HG02870 (cell line): Measurements from ENCODE around the gene EVI5.

Source experiments
- ATAC-seq: cut with Tn5 transposase; IDR thresholded peaks from one replicate; pipeline ENCODE4 v1.9.1; 2021; ENCODE audit warnings: mild to moderate bottlenecking, moderate library complexity; ENCODE audit not compliant: unreplicated experiment

The EVI5 gene

DNA sequence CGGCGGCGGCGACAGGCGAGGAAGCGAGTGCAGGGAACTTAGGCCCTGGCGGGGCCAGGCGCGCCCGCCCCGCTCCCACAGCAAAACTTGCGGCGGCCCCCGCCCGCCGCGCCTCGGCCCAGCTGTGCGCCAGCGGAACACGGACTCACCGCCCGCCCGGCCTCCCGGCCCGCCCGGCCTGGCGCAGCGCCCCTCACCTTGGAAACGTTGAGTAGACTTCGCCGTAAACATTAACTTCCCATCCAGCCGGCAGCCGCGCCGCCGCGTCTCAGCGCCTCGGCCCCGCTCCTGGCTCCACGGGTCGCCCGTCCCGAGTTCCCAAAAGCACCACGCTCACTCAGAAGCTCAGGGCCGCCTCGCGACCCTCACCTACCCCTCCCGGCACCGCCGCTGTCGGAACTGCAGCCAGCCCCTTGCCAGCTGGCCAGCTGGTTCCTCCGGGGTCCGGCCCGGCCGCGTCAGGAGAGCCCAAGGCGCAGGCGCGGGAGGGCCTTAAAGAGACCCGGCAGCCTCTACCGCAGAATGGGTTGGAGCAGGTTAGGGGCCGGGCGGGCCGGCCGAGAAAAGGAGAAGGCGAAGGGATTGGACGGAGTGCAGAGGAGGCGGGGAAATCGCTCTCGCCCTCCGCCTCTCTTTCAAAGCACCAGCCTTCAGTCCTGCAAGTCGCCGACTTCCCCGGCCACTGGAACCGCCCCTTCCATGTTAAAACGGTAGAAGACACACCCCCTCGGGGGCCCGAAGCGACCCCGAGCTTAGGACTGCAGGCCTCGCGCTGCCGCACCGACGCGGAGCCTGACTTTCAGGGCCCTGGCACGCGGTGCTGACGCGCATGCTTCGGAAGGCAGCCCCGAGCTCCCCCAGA is at the start of gene EVI5:
TSS of gene EVI5 (minus strand) at position 470 of the 862 bp plus-strand sequence. CDS start 48,562 bp downstream, outside the sequence.
- peak; percentile 95 for ATAC-seq

DNA sequence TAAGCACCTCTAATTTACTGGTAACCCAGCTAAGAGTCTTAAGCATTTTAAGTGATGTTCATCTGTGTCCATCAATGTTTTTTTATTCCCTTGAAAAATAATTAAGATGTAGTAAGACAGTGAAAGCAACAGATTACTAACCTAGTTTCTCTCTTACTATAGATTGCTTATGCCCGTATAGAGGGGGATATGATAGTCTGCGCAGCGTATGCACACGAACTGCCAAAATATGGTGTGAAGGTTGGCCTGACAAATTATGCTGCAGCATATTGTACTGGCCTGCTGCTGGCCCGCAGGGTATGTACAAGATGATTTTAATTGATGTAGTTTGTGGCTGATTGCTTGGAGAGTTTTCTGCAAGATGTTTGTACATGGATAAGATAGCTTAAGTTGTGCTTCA is 49.7 kb upstream of the EVI5 start:
- no peak for ATAC-seq

DNA sequence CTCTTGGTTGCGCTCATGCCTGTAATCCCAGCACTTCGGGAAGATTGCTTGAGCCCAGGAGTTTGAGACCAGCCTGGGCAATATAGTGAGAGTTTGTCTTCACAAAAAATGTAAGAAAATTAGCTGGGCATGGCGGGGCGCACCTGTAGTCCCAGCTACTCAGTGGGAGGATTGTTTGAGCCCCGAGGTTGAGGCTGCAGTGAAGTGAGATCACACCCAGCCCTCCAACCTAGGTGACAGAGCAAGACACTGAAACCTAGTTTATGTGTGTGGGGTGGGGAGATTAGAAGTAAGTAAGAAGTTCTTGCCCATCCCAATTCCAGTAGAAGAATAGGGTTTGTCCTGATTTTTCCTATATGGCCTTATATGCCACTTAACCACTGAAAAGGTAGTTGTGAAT is 48.9 kb upstream of the EVI5 start:
- no peak for ATAC-seq

DNA sequence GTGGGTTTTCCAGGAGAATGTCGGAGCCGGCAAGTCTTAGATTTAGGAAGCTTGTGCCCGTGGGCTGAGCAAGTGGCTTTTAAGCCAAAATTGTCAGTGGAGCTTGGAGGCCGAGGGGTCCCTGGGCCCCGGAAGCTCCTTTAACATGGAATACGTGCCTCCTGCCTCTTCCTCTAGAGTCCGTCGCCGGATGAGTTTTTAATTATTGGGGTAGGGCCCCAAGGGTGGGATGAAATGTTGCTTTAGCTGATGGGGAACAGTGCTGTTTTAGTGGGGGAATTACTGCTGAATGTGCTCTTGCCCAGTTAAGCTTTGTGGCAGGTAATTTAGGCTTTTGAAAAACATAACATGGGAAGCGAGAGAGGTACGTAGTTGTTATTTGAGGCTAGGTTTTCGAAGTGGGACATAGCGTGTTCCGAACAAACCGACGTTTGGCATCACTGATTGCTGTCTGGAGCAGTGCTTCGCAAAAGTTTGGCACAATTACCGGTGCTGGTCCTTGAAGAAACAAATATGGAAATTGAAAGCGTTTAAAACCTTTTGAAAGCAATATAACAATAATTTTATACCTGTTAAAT is 47.7 kb upstream of the EVI5 start:
- ATAC-seq: no peak

DNA sequence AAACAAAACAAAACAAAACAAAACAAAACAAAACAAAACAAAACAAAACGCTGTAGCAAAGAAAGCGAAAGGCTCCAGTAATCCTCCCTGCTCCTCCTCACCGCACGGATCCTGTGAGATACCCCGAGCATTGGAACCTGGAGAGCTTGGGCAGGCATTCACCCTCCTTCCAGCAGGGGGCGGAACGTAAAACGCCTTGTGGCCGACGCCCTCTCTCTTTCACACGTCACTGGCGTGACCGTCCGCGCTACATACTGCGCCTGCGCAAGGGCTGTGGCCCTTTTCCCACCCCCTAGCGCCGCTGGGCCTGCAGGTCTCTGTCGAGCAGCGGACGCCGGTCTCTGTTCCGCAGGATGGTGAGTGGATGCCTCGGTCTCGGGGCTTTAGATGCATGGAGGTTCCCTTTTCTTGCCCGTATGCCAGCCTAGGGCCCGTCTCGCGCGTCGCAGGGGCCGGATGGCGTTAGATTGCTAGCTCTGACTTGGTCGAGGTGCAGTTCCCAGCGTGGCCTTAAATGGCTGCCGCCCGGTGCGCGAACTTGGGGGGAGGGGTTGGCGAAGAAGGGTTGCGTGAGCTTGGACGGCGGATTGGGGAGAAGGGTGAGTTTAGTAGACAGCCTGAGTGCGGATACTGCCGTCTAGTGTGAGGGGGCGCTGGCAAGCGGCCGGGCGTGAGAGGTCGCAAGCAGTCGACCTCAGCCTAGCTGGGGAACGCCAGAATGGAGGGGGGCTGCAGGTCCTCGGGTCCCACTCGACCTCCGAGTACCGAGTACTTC is 47.0 kb upstream of the EVI5 start, which contains the start of gene RPL5:
TSS of gene RPL5 (plus strand) at position 279 of the 775 bp plus-strand sequence. CDS start at position 354, 75 bp downstream.
- peak; percentile 87 for ATAC-seq

DNA sequence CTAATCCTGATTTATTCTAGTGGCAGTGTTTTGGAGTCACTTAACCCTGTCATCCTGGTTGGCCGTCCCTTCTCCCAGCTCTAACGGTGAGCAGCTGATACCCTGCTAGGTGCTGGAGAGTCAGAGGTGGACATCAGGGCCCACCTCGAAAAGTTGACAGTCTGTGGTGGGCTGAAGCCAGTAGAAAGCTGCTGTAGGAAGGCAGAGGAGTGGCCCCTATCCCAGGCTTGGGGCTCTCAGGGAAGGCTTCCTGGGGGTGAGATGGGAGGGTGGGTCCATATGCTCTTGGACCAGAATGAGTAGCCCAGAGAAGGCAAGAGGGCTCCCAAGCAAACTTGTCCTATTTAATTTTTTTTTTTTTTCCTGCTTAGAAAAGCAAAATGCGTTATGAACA is 46.5 kb upstream of the EVI5 start:
- ATAC-seq: no peak

DNA sequence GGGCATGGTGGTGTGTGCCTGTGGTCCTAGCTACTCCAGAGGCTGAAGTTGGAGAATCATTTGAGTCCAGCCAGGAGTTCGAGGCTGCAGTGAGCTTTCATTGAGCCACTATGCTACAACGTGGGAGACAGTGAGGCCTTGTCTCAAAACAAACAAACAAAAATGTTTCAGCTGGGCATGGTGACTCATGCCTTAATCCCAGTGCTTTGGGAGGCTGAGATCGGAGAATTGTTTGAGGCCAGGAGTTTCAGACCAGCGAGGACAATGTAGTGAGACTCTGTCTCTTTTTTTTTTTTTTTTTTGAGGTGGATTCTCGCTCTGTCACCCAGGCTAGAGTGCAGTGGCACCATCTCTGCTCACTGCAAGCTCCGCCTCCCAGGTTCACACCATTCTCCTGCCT is 41.9 kb upstream of the EVI5 start:
- no peak for ATAC-seq

DNA sequence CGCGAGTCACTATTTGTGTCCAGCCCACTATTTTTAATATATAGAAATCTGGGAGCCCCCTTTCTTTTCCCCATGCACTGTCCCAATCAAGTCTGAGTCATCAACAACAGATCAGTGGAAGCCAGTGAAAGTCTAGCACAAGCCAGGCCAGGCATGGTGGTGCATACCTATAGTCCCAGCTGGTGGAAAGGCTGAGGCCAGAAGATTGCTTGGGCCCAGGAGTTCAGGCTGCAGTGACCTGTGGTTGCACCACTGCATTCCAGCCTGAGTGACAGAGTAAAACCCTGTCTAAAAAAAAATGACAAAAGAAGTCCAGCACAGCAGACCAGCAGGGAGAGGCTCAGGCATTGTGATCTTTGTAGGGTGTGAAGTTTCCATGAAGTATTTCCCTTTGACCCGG is 38.0 kb upstream of the EVI5 start:
- no peak for ATAC-seq

DNA sequence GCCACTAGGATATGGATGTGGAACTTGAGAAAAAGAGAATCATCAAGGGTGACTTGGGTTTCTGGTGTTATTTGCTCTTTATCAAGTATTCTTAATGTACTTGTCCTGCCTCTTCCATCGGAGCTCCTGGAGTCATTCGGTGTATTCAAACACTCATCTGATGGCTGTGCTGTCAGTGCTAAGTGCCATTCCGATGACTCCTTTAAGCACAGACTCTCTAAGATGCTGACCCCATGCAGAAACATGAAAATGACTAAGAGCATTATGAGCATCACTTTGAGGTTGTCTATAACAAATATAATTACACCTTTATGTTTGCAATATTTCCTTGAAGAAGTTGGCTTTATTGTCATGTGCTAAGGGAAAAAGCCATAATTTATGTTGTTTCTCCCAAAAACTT is 35.6 kb upstream of the EVI5 start:
- no peak for ATAC-seq

DNA sequence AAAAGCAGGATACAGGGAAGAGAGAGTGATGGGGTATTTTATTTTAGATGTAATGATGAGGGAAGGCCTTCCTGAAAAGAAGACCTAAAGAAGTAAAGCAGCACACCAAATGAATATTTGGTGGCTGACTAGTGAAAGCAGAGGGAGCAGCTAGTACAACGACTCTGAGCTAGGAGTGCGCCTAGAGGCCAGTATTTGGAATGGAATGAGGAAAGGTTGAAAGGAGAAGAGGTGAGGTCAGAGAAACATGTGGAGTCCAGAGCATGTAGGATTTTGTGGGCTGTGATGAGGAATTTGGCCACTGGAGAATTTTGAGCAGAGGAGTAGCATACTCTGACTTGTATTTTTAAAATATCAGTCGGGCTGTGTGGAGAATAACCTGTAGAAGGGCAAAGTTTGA is 35.1 kb upstream of the EVI5 start:
- ATAC-seq: no peak

DNA sequence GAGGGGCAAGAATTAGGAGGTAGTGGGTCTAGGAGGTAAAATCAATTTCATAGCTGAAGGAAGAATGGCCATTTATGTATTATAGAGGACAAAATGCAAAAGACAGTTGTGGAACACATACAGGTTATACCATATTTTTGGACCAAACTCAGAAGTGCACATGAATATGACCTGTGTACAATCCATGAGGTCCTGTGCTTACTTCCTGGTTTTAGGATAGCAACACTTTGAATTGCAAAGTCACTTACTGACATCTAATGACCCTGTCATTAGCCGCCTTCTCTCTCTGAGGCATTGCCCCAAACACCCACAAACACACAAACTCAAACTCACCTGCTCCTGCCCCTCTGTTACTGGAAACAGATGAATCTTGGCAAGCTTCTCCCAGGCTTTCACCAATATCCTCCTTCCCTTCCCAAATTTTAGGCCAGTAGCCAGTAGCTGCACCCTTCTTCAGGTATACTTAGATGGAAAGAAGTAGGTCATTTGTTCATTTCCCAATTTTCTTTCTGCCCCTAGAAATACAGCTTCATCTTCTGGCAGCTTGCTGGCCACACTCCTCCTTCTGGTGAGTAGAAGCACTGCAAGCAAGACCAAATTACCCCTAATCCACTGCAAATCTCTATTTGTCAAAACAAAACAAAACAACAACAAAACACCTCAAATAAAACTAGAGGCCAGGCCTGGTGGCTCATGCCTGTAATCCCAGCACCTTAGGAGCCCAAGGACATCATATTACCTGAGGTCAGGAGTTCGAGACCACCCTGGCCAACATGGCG is 33.3 kb upstream of the EVI5 start:
- ATAC-seq: no peak

DNA sequence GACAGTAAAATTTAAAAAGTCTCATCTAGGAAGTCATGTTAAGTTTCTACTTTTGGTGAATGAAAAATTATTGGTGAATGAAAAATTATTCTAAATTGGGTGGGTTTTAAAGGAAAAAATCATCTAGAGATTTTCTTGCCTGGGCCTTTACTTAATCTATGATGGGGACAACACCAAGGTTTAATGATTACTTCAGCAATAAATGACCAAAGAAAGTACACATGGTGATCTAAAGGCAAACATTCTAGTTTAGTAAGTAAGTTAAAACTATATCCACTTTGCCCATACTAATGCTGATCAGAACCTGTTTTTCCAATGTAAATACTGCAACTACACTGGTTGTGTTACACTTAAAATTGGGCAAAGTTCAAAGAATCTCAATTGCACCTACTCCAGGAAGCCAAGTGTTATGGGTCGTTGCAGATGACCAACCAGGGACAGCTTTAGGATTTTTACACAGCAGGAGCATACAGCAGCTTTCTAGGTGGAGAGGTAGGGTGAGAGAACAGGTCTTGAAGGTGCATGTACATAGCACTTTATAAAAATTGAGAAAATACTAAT is 32.3 kb upstream of the EVI5 start:
- no peak for ATAC-seq

DNA sequence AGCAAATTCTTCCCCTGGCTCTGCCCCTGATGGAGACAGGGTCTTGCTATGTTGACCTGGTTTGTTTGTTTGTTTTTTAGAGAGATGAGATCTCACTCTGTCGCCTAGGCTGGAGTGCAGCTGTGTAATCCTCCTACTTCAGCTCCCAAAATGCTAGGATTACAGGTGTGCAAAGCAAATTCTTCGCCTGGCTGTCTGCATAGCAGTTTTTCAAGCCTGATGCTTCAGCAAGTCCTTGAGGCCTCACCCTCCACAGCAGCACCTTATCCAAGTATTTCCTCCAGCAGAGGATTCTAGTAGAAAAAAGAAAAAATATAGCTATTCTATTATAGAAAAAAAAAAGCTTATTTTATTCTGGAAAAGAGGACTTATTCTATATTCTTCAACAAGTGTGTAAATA is 31.8 kb upstream of the EVI5 start:
- ATAC-seq: no peak

DNA sequence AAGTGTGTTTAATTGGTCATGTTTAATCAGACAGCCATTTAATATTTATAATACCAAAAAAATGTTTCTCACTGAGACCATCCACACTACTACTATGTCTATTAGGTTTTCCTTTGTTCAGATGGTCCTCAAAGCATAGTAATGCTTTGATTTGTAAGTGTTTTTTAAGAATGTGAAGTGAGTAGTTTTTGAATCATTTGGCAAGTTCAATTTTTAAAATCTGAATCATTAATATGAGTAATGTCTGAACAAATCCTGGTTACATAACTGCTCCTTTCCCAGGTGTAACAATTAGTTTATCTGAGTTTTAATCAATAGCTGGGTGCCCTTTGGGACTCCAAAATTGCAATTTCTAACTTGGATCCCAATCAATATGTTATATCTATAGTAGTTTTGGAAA is 23.5 kb upstream of the EVI5 start:
- no peak for ATAC-seq

DNA sequence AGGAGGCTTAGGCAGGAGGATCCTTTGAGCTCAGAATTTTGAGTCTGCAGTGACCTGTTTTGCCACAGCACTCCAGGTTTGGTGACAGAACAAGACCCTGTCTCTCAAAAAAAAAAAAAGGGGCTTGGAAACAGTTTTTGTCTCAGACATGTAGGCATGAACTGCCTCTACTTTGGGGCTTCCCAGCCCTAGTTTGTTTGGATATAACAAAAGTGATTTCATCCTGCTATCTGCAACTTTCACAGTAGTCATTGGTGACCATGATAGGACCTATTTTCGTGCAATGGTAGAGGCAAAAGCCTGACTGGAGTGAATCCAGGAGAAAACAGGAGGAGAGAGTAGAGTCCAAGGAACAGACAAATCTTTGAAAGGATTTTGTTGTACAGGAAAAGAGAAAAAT is 20.3 kb upstream of the EVI5 start:
- no peak for ATAC-seq

DNA sequence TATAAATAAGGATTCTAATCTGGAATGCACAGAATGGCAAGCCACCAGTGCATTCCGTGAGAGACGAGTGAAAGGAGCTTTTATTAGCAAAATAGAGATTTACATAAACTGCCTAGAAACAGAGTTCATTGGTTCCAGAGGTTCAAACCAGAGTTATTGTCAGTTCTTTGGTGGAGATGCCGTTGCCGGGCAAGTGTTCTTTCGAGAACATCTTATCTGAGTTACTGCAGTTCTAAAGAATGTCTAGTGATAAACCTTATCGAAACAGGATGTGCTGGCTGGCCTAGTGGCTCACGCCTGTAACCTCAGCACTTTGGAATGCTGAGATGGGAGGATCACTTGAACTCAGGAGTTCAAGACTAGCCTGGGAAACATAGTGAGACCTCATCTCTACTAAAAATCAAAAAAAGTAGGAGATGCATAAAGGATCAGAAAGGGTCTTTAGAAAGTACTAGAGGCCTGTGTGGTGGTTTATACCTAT is 19.9 kb upstream of the EVI5 start:
- ATAC-seq: no peak

DNA sequence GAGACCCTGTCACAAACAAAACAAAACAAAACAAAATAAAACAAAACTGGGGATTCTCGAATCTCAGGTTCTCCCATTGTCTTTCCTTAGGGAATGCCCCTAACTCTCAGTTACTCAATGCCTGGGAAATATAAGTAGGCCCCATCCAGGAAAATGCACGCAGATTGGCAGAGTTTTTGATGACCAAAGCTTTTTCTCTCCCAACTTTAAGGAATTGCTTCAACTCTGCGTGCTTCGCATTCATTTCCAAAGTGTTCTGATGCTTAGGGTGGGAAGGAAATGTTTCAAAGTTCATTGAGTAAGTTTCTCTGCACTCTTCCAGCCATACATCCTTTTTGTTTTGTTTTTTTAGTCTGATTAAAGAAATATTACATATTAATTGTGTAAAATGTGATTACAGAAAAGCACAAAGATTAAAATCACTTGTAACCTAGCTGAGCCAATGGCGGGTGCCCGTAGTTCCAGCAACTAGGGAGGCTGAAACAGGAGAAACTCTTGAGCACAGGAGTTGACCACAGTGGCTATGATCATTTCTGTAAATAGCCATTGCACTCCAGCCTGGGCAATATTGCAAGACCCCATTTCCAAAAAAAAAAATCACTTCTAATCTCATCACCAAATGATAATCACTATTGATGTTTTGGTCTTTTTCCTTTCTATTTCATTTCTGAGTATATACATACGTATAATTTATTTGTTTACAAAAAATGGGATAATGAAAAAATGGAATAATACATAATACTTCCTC is 18.4 kb upstream of the EVI5 start:
- ATAC-seq: no peak

DNA sequence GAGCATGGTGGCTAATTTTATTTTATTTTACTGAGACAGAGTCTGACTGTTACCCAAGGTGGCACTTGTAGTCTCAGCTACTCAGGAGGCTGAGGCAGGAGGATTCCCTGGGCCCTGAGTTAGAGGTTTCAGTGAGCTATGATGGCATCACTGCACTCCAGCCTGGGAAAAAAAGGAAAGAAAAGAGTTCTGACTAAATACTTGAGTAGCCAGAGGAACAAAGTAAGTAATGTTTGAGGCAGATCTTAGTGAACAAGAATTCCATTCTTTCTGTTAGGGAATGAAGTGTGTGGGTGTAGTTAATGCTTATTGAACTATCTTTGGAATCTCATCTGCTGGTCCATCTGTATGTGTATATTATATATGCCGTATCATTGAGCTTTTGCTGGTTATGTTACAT is 13.1 kb upstream of the EVI5 start:
- ATAC-seq: no peak

DNA sequence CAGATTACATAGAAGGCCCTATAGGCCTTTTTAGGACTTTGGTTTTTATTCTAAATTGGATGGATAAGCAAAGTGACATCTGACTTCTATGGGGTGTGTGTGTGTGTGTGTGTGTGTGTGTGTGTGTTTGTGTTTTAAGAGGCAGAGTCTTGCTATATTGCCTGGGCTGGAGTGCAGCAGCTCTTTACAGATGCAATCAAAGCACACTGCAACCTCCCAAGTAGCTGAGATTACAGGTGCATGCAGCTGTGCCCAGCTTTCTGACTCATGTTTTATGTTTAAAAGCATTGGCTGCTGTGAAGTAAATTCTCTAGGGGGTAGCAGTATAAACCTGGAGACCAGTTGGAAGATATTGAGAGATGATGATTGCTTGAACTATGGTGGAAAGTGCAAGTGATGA is 12.4 kb upstream of the EVI5 start:
- ATAC-seq: no peak

DNA sequence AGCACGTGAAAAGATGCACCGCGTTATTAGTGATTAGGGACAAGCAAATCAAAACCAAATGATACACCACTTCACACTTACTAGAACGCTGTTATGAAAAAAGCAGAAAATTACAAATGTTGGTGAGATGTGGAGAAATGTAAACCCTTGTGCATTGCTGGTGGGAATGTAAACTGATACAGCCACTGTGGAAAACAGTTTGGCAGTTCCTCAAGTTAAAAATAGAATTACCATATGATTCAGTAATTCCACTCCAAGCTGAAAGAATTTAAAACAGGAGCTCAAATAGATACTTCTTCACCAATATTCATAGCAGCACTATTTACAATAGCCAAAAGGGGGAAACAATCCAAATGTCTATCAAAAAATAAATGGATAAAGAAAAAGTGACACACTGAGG is 10.3 kb upstream of the EVI5 start:
- ATAC-seq: no peak
